HCT116 (cell line): Measurements from ENCODE around the gene FSTL4. TPM values are rescaled to one million over a fixed set of nuclear protein-coding genes. Genes with fewer than 3 reads are reported as not detected.

Source experiments
- ATAC-seq: fragments of 200-7000 bp; cut with Tn5 transposase; 2 replicates; pipeline ENCODE4 v1.9.1; 2020; ENCODE audit warnings: mild to moderate bottlenecking, moderate library complexity
- BruUV-seq: library from RNA; stranded (reverse); fragments of 400-500 nt; replicated peaks from 2 replicates; lab custom pipeline; 2021; lab: Mats Ljungman, UMichigan
- CTCF ChIA-PET: fragments of 300-600 bp; sonication (Branson Sonifier 250); formaldehyde crosslinking; loops from one replicate; lab custom pipeline; 2021; ENCODE audit warnings: antibody characterized with exemption; lab: Charles Lee
- POLR2A ChIA-PET: fragments of 300-600, 350-600 bp; sonication (Branson Sonifier 250); formaldehyde crosslinking; loops from one replicate; lab custom pipeline; 2021; ENCODE audit warnings: antibody characterized with exemption; lab: Charles Lee
- RAD21 ChIA-PET, 2 experiments: fragments of 300-600 bp; sonication (Branson Sonifier 250); formaldehyde crosslinking; loops; one replicate each; lab custom pipeline; 2023; ENCODE audit warnings: low total read pairs in 2 of 2; ENCODE audit not compliant: uncharacterized antibody in 2 of 2, unreplicated experiment in 2 of 2, low non-redundant PET in 1 of 2; lab: Charles Lee
- DNase-seq: peaks from one replicate; pipeline ENCODE4 v3.0.0-alpha.2; 2010; ENCODE audit warnings: low read depth, low spot score
- H2AFZ ChIP-seq: fragments of 200-600 bp; shearing (Covaris generic), sonication (generic); 2 replicates; pipeline ENCODE4 v1.6.1; 2017; ENCODE audit warnings: low read depth, mixed run types, mixed read lengths, antibody characterized with exemption, low read length; ENCODE audit not compliant: poor library complexity, severe bottlenecking
- H3K27ac ChIP-seq: 2 replicates; pipeline ENCODE4 v1.5.1; 2012; ENCODE audit warnings: low read depth, low read length
- H3K27me3 ChIP-seq: fragments of 200-600 bp; sonication (generic); 2 replicates; pipeline ENCODE4 v1.6.1; 2016; ENCODE audit warnings: mixed run types, low read length, mixed read lengths; ENCODE audit not compliant: insufficient read depth
- H3K36me3 ChIP-seq, 2 experiments: fragments of 200-500 bp in 1 of 2; fragments of 200-600 bp in 1 of 2; sonication (Bioruptor generic) in 1 of 2; sonication (generic) in 1 of 2; 2 replicates each; pipeline versions ENCODE4 v1.5.1 to v1.6.1; 2014 to 2016; ENCODE audit warnings: low read length in 2 of 2, inconsistent platforms in 1 of 2, mixed read lengths in 1 of 2, mixed run types in 1 of 2; ENCODE audit not compliant: insufficient read depth in 2 of 2, control insufficient read depth in 1 of 2
- H3K4me1 ChIP-seq, 2 experiments: fragments of 200-600 bp in 1 of 2; sonication (generic) in 1 of 2; 2 replicates each; pipeline versions ENCODE4 v1.5.1 to v1.6.1; 2012 to 2017; ENCODE audit warnings: low read length in 2 of 2, inconsistent platforms in 1 of 2, mild to moderate bottlenecking in 1 of 2, mixed read lengths in 1 of 2, mixed run types in 1 of 2, moderate library complexity in 1 of 2; ENCODE audit not compliant: insufficient read depth in 2 of 2, control insufficient read depth in 1 of 2
- H3K4me2 ChIP-seq: fragments of 200-600 bp; sonication (generic); 2 replicates; pipeline ENCODE4 v1.6.1; 2017; ENCODE audit warnings: mixed run types, low read length, mixed read lengths
- H3K4me3 ChIP-seq, 2 experiments: fragments of 200-600 bp in 1 of 2; sonication (generic) in 1 of 2; replicated peaks in 1 of 2; 2 replicates each; pipeline ENCODE4 v1.5.1; 2011 to 2016; ENCODE audit warnings: low read length in 2 of 2, control low read depth in 1 of 2, low read depth in 1 of 2, mild to moderate bottlenecking in 1 of 2, mixed read lengths in 1 of 2, mixed run types in 1 of 2
- H3K79me2 ChIP-seq: fragments of 200-600 bp; sonication (generic); 2 replicates; pipeline ENCODE4 v1.6.1; 2017; ENCODE audit warnings: mild to moderate bottlenecking, mixed run types, low read length, moderate library complexity, mixed read lengths; ENCODE audit not compliant: insufficient read depth
- H3K9ac ChIP-seq: fragments of 200-600 bp; sonication (generic); 2 replicates; pipeline ENCODE4 v1.6.1; 2016; ENCODE audit warnings: low read length, mixed read lengths
- H3K9me2 ChIP-seq: fragments of 200-600 bp; sonication (generic), shearing (Covaris generic); 2 replicates; pipeline ENCODE4 v1.6.1; 2017; ENCODE audit warnings: mixed run types, mild to moderate bottlenecking, moderate library complexity; ENCODE audit not compliant: insufficient read depth
- H3K9me3 ChIP-seq, 2 experiments: fragments of 200-500 bp in 1 of 2; fragments of 200-600 bp in 1 of 2; sonication (Bioruptor generic) in 1 of 2; sonication (generic) in 1 of 2; 2 replicates each; pipeline ENCODE4 v1.6.1; 2014 to 2017; ENCODE audit warnings: low read length in 2 of 2, mixed read lengths in 2 of 2, inconsistent platforms in 1 of 2, low read depth in 1 of 2, mild to moderate bottlenecking in 1 of 2, mixed run types in 1 of 2, moderate library complexity in 1 of 2; ENCODE audit not compliant: control insufficient read depth in 1 of 2, insufficient read depth in 1 of 2
- H4K20me1 ChIP-seq: fragments of 200-600 bp; sonication (generic), shearing (Covaris generic); 2 replicates; pipeline ENCODE4 v1.6.1; 2017; ENCODE audit warnings: mixed run types, mild to moderate bottlenecking, moderate library complexity; ENCODE audit not compliant: insufficient read depth
- JUND ChIP-seq: IDR thresholded peaks from 2 replicates; pipeline ENCODE4 v1.6.1; 2012
- POLR2AphosphoS5 ChIP-seq: IDR thresholded peaks from 2 replicates; pipeline ENCODE4 v1.6.1; 2011; ENCODE audit warnings: mild to moderate bottlenecking, low read depth, low read length, moderate library complexity
- REST ChIP-seq: IDR thresholded peaks from 2 replicates; pipeline ENCODE4 v1.6.1; 2012; ENCODE audit warnings: low read depth
- YY1 ChIP-seq: IDR thresholded peaks from 2 replicates; pipeline ENCODE4 v1.6.1; 2011; ENCODE audit warnings: low read length, low read depth, moderate library complexity, mild to moderate bottlenecking; ENCODE audit not compliant: insufficient replicate concordance; ENCODE audit errors: extremely low read depth
- intact Hi-C: fragments of 100-400 bp; cut with micrococcal nuclease; formaldehyde crosslinking; loops from 2 replicates; pipeline ENCODE4 v1.10.0; 2022
- total RNA-seq: library from RNA; stranded (reverse); gene quantifications from one replicate; pipeline ENCODE4 v1.2.1, GENCODE V29; 2021; ENCODE audit not compliant: unreplicated experiment

The FSTL4 gene
- total RNA-seq, 1 experiment from 2014 or later: 0.37 TPM

GRCh38 chr5:133353741-133354140 lies 258.6 kb downstream of the FSTL4 start:
- ATAC-seq (no peak), DNase-seq (no peak)
- Histone ChIP-seq H3K9me3 (no peaks in the 10 kb centered on the region), H3K4me2 (no peak overlapping the region), H3K79me2 (no peaks in the 10 kb centered on the region), H4K20me1 (no peaks in the 10 kb centered on the region), H3K9me2 (no peaks in the 10 kb centered on the region), H3K27ac (no peak overlapping the region), H3K4me3 (no peak overlapping the region), H3K36me3 (no peaks in the 10 kb centered on the region), H3K4me1 (no peaks in the 10 kb centered on the region), H3K9ac (no peak overlapping the region), H2AFZ (no peak overlapping the region), H3K27me3 (peaks cover 6% of the 10 kb centered on the region; the same call in 1 of the 2 replicates)
- ChIA-PET RAD21 (no interaction called here), CTCF (no interaction called here), POLR2A (no interaction called here)
- TF ChIP-seq JUND (no peak), YY1 (no peak), REST (peak; percentile 42)
- no TSS peak for BruUV-seq
- intact Hi-C loops: no loop called here

DNA sequence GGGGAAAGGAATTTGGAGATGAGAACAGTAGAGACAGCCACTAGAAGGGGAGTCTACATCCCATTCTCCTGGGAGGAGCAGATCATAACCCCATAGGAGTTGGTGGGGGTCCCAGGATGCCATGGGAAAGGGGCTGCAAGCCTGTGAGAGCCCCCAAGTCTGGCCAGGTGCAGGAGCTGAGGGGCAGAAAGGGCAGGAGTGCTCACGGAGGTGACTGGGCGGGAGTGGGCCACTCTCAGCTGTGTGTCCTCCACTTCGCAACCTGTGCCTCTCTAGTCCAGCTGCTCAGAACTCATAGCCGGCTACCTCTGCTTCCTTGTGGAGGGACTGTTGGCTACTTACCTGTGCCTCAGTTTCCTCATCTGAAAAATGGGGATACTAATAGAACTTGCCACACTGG lies 263.9 kb downstream of the FSTL4 start:
- Histone ChIP-seq H3K9me2 (no peaks in the 10 kb centered on the region), H3K4me1 (peaks cover 0 to 9% of the 10 kb centered on the region in 2 experiments; a peak in 2 of 4 replicates), H2AFZ (no peak overlapping the region), H3K27me3 (peaks cover 8% of the 10 kb centered on the region; the same call in 1 of the 2 replicates), H4K20me1 (no peaks in the 10 kb centered on the region), H3K27ac (no peak overlapping the region), H3K79me2 (no peaks in the 10 kb centered on the region), H3K9ac (no peak overlapping the region), H3K36me3 (no peaks in the 10 kb centered on the region), H3K4me3 (no peak overlapping the region), H3K4me2 (no peak overlapping the region), H3K9me3 (no peaks in the 10 kb centered on the region)
- BruUV-seq: no TSS peak
- RAD21 ChIA-PET: no interaction called here
- POLR2A ChIA-PET: no interaction called here
- CTCF ChIA-PET: interaction anchor here (1.3 kb wide), 1 partner anchor 112 kb away, joined by 3 read pairs; no protein-coding TSS in a partner anchor
- no peak for DNase-seq
- no peak for ATAC-seq
- intact Hi-C loops: no loop called here
- TF ChIP-seq POLR2AphosphoS5: no peak
